Fibroblast of peridontal ligament (primary cell): ENCODE data around the gene MAG.

Experiments
- DNase-seq: peaks from one replicate; pipeline ENCODE4 v3.0.0-alpha.2; 2010; ENCODE audit errors: extremely low read depth

The MAG gene

GRCh38 chr19:35318679-35319448 is 26.9 kb downstream of the MAG start:
- peak; percentile 13 for DNase-seq

GRCh38 chr19:35320065-35320713 is 28.2 kb downstream of the MAG start:
- DNase-seq = no peak

- no peak for DNase-seq
These were observed 29.3 kb downstream of the MAG start for GRCh38 chr19:35321291-35321690.

GRCh38 chr19:35322014-35322413 is 30.1 kb downstream of the MAG start:
- DNase-seq = no peak

GRCh38 chr19:35327642-35328041 is 35.7 kb downstream of the MAG start:
- DNase-seq = no peak

- no peak for DNase-seq
These were observed 36.9 kb downstream of the MAG start, which contains the start of gene CD22 for GRCh38 chr19:35328851-35329285. CD22 (plus strand) TSS chr19:35329187; CDS start chr19:35332041, 2,854 bp downstream.

- no peak for DNase-seq
These were observed 37.4 kb downstream of the MAG start for GRCh38 chr19:35329323-35329722.

GRCh38 chr19:35330475-35330874 is 38.5 kb downstream of the MAG start:
- DNase-seq = no peak

- no peak for DNase-seq
These were observed 39.7 kb downstream of the MAG start for GRCh38 chr19:35331551-35332214.

GRCh38 chr19:35332817-35333216 is 40.9 kb downstream of the MAG start:
- no peak for DNase-seq

GRCh38 chr19:35334144-35334753 is 42.3 kb downstream of the MAG start:
- no peak for DNase-seq

GRCh38 chr19:35336166-35336955 is 44.4 kb downstream of the MAG start:
- DNase-seq = no peak

- no peak for DNase-seq
These were observed 45.4 kb downstream of the MAG start for GRCh38 chr19:35337097-35337983.

- no peak for DNase-seq
These were observed 46.0 kb downstream of the MAG start for GRCh38 chr19:35337984-35338296.

GRCh38 chr19:35340431-35340830 is 48.5 kb downstream of the MAG start:
- DNase-seq = no peak

- DNase-seq = no peak
These were observed 49.0 kb downstream of the MAG start for GRCh38 chr19:35341006-35341405.

- DNase-seq = no peak
These were observed 49.7 kb downstream of the MAG start for GRCh38 chr19:35341565-35342225.

- no peak for DNase-seq
These were observed 50.5 kb downstream of the MAG start for GRCh38 chr19:35342430-35342829.

- DNase-seq = no peak
These were observed 52.6 kb downstream of the MAG start for GRCh38 chr19:35344511-35345031.

GRCh38 chr19:35345671-35346111 is 53.7 kb downstream of the MAG start:
- no peak for DNase-seq
